ENCODE measurements around the gene ARID3A. TPM values are rescaled to one million over a fixed set of nuclear protein-coding genes. Genes with fewer than 3 reads are reported as not detected.

Gene ARID3A
- total RNA-seq, 2 donors from 2014 or later = 121 to 124 TPM

- Histone ChIP-seq H3K4me1 (ENCODE audit: control insufficient read depth, insufficient read depth, low read length) (no peaks in the 10 kb centered on the region), H3K9ac (ENCODE audit: extremely low read depth, low read length, poor library complexity, severe bottlenecking) (peak within 1 kb of the TSS; percentile 20), H3K27me3 (ENCODE audit: control insufficient read depth, insufficient read depth, low read length, poor library complexity, severe bottlenecking) (peaks cover 26% of the 10 kb centered on the region), H3K4me3 (ENCODE audit: low read length) (peak within 1 kb of the TSS; percentile 76), H3K27ac (ENCODE audit: low read depth, low read length) (no peak within 1 kb of the TSS), H3K36me3 (ENCODE audit: control insufficient read depth, insufficient read depth, low read length) (no peaks in the 10 kb centered on the region), H3K9me3 (ENCODE audit: control insufficient read depth, low read length) (no peaks in the 10 kb centered on the region)
- peaks cover 7% of the 10 kb centered on the region for H3K4me1 Mint-ChIP-seq
- H3K36me3 Mint-ChIP-seq (ENCODE audit: low read depth) = peaks cover 7% of the 10 kb centered on the region
- peak within 1 kb of the TSS; percentile 68 for H3K4me3 Mint-ChIP-seq
- TF ChIP-seq, protein P1, sequence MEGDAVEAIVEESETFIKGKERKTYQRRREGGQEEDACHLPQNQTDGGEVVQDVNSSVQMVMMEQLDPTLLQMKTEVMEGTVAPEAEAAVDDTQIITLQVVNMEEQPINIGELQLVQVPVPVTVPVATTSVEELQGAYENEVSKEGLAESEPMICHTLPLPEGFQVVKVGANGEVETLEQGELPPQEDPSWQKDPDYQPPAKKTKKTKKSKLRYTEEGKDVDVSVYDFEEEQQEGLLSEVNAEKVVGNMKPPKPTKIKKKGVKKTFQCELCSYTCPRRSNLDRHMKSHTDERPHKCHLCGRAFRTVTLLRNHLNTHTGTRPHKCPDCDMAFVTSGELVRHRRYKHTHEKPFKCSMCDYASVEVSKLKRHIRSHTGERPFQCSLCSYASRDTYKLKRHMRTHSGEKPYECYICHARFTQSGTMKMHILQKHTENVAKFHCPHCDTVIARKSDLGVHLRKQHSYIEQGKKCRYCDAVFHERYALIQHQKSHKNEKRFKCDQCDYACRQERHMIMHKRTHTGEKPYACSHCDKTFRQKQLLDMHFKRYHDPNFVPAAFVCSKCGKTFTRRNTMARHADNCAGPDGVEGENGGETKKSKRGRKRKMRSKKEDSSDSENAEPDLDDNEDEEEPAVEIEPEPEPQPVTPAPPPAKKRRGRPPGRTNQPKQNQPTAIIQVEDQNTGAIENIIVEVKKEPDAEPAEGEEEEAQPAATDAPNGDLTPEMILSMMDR (conservative IDR thresholded peaks at IDR 0.05) = no peak
- DNase-seq = peak; percentile 86
- WGBS, 2 experiments (ENCODE audit: insufficient coverage in 1 of 2, insufficient read length in 1 of 2) = 4 to 12% methylated on average over 17 to 76 of the region's 76 CpGs
- peaks cover 37% of the 10 kb centered on the region for H3K27me3 Mint-ChIP-seq (ENCODE audit: insufficient read depth)
- no peaks in the 10 kb centered on the region for H3K9me3 Mint-ChIP-seq
- H3K27ac Mint-ChIP-seq = no peak within 1 kb of the TSS
Observed at GRCh38 chr19:913080-913748, 12.6 kb upstream of the ARID3A start, which contains the start of gene R3HDM4. Gene R3HDM4 (minus strand): TSS chr19:913219. CDS start chr19:913157, 62 bp downstream.

DNA sequence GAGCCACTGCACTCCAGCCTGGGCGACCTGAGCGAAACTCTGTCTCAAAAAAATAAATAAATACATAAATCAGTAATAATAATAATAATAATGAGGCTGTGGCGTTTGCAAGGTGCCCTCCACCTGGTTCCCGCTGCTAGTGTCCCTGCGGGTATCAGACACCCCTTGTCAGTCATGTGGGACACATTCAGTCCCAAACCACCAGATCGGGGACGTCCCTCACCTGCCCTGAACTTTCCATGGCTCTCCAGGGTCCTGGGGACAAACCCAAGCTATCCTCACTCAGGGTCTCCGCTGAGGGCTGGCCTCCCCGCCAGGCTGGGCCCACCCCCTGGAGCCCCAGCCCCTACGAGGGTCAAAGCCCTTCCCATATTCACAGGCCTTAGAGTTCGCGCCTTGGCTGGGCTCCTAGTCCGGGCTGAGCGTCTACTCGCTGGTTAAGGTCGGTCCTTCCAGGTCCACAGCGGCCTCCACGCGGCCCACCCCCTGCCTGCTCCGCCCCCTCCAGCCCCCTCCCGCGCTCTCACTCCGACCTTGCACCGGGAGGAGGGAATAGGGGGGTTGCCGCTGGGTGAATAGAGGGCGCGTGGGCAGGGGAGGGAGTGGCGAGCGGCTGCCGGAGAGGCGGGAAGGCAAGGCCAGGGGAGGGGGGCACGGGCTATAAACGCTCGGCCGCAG, 9.1 kb upstream of the ARID3A start:
- Mint-ChIP-seq H3K27ac (no peak overlapping the region), H3K4me1 (peaks cover 2% of the 10 kb centered on the region), H3K9me3 (no peaks in the 10 kb centered on the region), H3K36me3 (ENCODE audit: low read depth) (no peaks in the 10 kb centered on the region), H3K27me3 (ENCODE audit: insufficient read depth) (peaks cover 71% of the 10 kb centered on the region), H3K4me3 (peak overlapping the region; percentile 33)
- Histone ChIP-seq H3K27me3 (ENCODE audit: control insufficient read depth, insufficient read depth, low read length, poor library complexity, severe bottlenecking) (peaks cover 60% of the 10 kb centered on the region), H3K4me3 (ENCODE audit: low read length) (peak overlapping the region; percentile 60), H3K4me1 (ENCODE audit: control insufficient read depth, insufficient read depth, low read length) (peaks cover 3% of the 10 kb centered on the region), H3K9ac (ENCODE audit: extremely low read depth, low read length, poor library complexity, severe bottlenecking) (no peak overlapping the region), H3K36me3 (ENCODE audit: control insufficient read depth, insufficient read depth, low read length) (no peaks in the 10 kb centered on the region), H3K9me3 (ENCODE audit: control insufficient read depth, low read length) (no peaks in the 10 kb centered on the region), H3K27ac (ENCODE audit: low read depth, low read length) (no peak overlapping the region)
- WGBS, 2 experiments (ENCODE audit: insufficient coverage in 1 of 2, insufficient read length in 1 of 2) = 10 to 23% methylated on average over 7 to 32 of the region's 35 CpGs
- DNase-seq = peak; percentile 79
- TF ChIP-seq, protein P1 (conservative IDR thresholded peaks at IDR 0.05) = no peak

GRCh38 chr19:917323-918151, 8.3 kb upstream of the ARID3A start, which contains the start of gene KISS1R:
Gene KISS1R (plus strand): TSS chr19:917333. CDS start chr19:917503, 170 bp downstream.
- Histone ChIP-seq H3K36me3 (ENCODE audit: control insufficient read depth, insufficient read depth, low read length) (no peaks in the 10 kb centered on the region), H3K4me3 (ENCODE audit: low read length) (peak within 1 kb of the TSS; percentile 60), H3K9ac (ENCODE audit: extremely low read depth, low read length, poor library complexity, severe bottlenecking) (no peak within 1 kb of the TSS), H3K27me3 (ENCODE audit: control insufficient read depth, insufficient read depth, low read length, poor library complexity, severe bottlenecking) (peaks cover 60% of the 10 kb centered on the region), H3K4me1 (ENCODE audit: control insufficient read depth, insufficient read depth, low read length) (peaks cover 3% of the 10 kb centered on the region), H3K27ac (ENCODE audit: low read depth, low read length) (no peak within 1 kb of the TSS), H3K9me3 (ENCODE audit: control insufficient read depth, low read length) (no peaks in the 10 kb centered on the region)
- H3K4me3 Mint-ChIP-seq = peak within 1 kb of the TSS; percentile 33
- no peak within 1 kb of the TSS for H3K27ac Mint-ChIP-seq
- peaks cover 75% of the 10 kb centered on the region for H3K27me3 Mint-ChIP-seq (ENCODE audit: insufficient read depth)
- H3K36me3 Mint-ChIP-seq (ENCODE audit: low read depth) = no peaks in the 10 kb centered on the region
- TF ChIP-seq, protein P1 (conservative IDR thresholded peaks at IDR 0.05) = peak; percentile 82
- 1 to 2% methylated on average over 23 to 87 of the region's 87 CpGs for WGBS, 2 experiments (ENCODE audit: insufficient coverage in 1 of 2, insufficient read length in 1 of 2)
- peak; percentile 93 for DNase-seq
- no peaks in the 10 kb centered on the region for H3K9me3 Mint-ChIP-seq
- H3K4me1 Mint-ChIP-seq = peaks cover 2% of the 10 kb centered on the region

Data from endodermal cell (in vitro differentiated cells).